Fibroblast of gingiva (primary cell): Measurements from ENCODE around the gene CADM4.
"Not testable (repeated sequence)": the region's sequence is repeated elsewhere in the genome, so short reads cannot be mapped to it uniquely, and the experiment has no call there.

Experiments
- DNase-seq: peaks from one replicate; pipeline ENCODE4 v3.0.0-alpha.2; 2011; ENCODE audit warnings: low read depth

The CADM4 gene

DNA sequence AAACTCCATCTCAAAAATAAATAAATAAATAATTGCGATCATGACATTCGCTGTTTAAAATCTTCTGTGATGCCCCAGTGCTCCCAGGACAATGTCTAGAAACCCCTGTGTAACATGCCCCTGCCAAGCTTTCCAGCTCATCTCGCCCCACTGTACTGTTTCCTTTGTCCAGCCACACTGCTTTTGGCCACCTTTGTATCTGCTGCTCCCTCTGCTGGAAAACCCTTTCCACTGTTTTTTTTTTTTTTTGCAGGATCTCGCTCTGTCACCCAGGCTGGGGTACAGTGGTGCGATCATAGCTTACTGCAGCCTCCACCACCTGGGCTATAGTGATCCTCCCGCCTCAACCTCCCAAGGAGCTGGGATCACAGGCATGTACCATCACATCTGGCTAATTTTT lies 22.8 kb upstream of the CADM4 start:
- DNase-seq = no peak

DNA sequence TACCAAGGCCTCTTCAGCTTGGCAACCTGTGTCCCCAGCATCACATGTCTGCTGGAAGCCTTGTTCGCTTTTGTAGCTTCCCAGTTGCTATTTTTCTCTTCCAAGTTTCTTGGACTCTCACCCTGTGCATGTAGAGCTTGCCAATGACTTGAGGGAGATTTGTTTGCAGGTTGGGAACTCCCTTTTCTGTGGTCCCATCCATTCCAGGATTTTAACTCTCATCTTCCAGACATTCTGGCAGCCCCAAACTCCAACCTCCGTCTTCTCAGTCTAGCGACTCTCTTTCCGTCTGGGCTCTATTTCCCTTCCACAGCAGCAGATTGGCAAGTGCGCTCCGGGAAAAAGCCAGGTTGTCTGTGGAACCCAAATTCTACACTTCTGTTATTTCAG lies 21.3 kb upstream of the CADM4 start:
- DNase-seq = no peak

DNA sequence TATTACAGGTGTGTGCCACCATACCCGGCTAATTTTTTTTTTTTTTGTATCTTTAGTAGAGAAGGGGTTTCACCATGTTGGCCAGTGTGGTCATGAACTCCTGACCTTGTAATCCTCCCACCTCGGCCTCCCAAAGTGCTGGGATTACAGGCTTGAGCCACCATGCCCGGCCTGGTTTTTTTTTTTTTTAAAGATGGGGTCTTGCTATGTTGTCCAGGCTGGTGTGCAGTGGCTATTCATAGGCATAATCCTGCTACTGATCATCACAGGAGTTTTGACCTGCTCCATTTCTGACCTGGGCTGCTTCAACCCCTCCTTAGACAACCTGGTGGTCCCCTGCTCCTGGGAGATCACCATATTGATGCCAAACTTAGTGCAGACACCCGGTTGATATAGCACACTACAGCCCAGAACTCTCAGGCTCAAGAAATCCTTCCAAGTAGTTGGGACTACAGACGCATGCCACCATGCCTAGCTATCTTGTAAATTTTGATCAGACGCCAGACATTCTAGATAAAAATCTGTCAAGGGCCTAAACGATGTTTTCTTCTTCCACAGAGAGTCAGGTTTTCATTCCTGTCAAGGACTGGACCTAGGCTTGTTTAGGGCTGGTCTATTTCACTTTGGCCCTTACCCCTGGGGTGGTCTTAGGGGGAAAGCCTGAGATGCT lies 20.8 kb upstream of the CADM4 start:
- no peak for DNase-seq

DNA sequence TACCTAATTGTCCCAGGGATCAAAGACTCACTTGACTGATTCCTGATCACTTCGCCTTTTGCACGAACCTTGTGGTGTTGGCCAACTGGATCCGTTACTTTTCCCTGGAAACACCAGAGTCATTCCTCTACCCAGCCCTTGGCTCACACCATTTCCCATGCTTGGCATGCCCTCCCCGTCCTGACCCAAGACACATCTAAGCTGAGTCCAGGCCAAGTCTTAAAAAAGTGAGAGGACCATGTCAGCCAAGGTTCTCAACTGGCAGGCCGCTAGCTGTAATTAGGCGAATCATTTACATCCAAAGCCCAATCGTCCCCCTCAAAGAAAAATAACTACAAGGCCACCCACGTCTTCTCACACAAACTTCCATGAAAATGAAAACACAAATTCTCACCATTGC lies 18.8 kb upstream of the CADM4 start:
- DNase-seq = no peak

DNA sequence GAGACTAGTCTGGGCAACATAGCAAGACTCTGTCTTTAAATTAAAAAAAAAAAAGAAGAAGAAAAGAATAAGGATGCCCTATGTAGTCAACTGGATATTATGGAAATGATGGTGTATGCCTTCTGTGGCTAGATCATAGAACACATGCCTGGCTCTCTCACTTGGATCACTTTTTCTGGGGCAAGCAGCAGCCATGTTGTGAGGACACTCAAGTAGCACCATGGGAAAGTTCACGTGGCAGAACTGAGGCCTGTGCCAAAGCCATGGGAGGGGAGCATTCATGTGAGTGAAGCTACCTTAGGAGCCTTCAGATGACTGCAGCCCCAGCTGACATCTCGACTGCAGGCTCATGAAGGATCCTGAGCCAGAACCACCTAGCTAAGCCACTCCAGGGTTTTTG lies 18.4 kb upstream of the CADM4 start:
- DNase-seq = no peak

DNA sequence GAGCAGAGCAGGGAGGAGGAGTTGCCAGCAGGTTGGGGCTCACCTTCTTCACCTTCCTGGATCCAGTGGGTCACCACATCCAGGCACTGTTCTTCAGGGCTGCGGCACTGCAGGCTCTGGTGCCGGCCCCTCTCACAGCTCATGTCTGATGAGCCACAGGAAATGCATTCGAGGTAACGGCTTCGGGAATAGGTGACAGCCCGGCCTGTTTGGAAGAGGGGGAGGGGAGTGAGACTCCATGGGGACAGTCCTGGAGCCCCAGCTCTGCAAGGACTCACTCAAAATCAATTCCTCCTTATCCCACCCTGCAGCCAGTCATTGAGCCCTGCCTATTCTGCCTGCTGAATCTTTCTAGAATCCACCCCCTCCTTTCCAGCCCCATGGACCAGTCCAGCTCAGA lies 16.8 kb upstream of the CADM4 start:
- DNase-seq = no peak

DNA sequence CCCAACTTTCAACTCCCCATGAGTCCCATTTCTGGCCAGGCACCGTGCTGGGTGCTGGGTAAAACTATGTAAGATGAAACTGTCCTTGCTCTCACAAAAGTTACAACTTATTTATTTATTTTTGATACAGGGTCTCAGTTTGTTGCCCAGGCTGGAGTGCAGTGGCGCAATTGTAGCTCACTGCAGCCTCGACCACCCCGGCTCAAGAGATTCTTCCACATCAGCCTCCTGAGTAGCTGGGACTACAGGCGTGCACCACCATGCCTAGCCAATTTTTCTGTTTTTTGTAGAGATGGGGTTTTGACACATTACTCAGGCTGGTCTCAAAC lies 12.9 kb upstream of the CADM4 start:
- no peak for DNase-seq

DNA sequence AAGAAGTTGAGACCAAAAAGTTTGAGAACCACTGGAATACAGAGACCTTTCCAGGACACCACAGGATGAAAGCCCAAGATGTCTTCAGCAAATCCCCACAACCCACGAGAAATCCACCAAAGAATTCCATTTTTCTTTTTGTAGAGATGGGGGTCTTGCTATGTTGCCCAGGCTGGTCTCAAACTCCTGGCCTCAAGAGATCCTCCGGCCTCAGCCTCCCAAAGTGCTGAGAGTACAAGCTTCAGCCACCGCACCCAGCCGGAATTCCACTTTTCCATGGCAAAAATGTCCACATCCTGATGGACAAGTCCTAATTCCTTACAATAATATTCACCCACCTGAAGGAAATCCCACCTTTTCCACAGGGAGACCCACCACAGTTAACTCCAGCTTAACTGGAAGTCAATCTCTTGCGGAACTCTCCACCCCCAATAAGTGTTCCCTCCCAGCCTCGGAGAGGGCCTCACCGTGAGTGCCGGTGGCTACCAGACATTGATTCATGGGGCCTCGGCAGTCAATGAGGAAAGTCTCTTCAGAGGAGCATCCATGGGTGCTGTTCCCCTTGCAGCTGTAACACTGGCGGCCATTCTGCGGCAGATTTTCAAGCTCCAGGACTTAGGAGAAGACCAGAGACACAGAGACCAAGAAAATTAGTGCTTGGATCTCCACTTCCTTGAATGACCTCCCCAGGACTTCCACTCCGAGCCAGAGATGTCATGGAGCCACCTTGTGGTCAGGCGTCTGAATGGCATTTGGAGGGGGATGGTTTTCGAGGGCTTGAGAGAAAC lies 12.3 kb upstream of the CADM4 start:
- DNase-seq = peak; percentile 65

DNA sequence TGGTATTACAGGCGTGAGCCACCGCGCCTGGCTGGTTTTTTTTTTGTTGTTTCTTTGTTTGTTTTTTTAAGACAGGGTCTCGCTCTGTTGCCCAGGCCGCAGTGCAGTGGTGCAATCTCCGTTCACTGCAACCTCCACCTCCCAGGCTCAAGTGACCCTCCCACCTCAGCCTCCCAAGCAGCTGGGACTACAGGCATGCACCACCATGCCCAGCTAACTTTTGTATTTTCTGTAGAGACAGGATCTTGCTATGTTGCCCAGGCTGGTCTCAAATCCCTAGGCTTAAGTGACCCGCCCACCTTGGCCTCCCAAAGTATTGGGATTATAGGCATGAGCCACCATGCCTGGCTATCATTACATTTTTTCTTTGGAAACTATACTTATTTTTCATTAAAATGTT lies 10.6 kb upstream of the CADM4 start:
- DNase-seq = not testable (repeated sequence)

DNA sequence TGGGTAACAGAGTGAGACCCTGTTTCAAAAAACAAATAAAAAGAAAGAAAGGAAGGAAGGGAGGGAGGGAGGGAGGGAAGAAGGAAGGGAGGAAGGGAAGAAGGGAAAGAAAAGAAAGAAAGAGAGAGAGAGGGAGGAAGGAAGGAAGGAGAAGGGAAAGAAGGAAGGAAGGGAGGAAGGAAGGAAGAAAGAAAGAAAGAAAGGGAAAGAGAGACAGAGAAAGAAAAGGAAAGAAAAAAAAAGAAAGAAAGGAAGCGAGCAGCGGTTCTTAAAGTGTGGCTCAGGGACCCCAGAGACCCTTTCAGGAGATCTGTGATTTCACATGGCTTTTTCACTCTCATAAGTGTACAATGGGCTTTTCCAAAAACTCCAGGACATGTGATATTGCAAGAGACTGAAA lies 9.9 kb upstream of the CADM4 start:
- DNase-seq = no peak

DNA sequence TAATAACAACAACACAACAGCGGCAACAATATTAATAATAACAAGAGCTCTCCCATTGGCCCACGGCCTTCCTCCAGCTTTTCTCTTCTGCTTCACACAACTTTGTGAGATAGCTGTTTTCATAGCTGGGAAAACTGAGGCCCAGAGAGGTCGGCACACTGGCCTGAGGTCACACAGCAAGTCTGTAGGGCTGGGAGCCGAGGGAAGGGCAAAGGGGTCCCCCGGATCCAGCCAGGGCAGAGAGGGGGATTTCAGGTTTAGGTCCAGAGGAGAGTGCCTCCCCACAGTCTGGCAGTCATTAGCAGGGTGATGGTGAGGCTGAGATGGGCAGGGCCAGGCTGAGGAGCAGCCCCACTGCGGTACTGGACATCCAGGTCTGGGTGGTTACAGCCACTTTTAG lies 9.0 kb upstream of the CADM4 start:
- no peak for DNase-seq

DNA sequence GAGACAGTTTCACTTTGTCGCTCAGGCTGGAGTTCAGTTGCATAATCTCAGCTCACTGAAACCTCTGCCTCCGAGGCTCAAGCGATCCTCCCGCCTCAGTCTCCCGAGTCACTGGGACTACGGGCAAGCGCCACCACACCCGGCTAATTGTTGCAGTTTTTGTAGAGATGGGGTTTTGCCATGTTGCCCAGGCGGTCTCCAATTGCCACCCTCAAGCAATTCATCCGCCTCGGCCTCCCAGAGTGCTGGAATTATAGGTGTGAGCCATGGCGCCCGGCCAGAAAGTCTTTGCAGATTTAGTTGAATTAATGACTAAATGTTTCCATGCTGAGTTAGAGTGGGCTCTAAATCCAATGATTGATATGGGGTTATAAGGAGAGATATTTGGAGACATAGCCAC lies 4.5 kb upstream of the CADM4 start:
- no peak for DNase-seq

DNA sequence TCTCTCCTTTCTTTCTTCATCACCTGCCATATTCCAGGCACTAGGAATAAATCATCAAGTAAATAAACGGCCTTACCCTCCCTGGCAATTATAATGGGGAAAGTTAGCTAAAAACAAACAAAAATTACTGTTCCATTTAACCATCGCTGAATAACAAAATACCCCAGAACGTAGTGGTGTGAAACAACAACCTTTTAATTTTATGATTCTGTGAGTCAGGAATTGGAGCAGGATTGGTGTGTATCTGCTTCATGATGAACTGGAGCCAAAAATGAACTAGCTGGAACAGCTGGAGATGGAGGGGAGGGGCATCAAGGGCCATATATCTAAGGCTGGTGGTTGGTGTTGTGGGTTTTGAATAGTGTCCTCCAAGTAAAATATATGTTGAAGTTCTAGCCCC lies 3.7 kb upstream of the CADM4 start:
- no peak for DNase-seq

DNA sequence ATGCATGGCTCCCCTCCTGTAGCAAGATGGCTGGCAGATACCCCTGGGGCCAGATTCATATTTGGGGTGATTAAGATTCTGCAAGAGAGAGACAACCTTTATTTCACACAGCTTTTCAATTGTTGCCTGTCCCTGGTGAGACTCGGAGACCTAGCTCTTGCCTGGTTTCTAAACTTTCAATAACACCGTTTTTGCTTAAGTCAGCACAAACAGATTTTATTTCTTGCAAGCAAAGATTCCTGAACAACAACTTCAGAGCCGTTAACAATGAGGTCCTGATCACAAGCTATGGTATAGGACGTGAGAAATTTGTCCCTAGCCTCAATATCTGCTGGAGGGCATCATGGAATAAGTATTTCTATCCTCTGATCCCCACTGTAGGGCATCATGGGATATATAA lies 2.9 kb upstream of the CADM4 start:
- no peak for DNase-seq

DNA sequence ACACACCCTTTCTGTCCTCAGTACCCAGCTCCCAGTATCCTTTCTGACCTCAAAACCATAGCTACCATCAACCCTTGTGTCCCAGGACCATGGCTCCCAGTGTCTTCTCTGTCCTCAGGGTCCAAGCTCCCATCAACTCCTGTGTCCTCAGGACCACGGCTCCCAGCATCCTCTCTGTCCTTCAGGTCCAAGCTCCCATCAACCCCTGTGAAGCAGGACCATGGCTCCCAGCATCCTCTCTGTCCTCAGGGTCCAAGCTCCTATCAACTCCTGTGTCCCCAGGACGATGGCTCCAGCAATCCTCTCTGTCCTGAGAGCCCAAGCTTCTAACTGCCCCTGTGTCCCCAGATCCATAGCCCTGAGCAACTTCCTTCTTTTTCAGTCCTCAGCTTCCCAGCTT lies 1.7 kb upstream of the CADM4 start:
- no peak for DNase-seq

DNA sequence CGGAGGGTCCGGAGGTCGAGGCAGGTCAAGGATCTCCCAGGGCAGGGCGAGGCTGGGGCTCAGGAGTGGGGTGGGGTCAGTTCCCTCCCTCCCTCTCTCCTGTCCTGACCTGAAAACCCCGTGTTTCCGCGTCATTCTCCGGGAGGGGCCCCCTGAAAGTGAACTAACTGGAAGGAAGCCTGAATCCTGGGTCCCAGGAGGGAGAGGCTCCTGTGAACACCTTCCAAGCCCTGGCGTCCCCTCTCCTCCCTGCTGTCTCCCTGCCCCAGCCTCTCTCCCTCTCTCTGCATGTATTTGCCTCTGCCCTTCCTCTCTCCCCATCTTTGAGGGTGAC lies 741 bp upstream of the CADM4 start:
- no peak for DNase-seq

DNA sequence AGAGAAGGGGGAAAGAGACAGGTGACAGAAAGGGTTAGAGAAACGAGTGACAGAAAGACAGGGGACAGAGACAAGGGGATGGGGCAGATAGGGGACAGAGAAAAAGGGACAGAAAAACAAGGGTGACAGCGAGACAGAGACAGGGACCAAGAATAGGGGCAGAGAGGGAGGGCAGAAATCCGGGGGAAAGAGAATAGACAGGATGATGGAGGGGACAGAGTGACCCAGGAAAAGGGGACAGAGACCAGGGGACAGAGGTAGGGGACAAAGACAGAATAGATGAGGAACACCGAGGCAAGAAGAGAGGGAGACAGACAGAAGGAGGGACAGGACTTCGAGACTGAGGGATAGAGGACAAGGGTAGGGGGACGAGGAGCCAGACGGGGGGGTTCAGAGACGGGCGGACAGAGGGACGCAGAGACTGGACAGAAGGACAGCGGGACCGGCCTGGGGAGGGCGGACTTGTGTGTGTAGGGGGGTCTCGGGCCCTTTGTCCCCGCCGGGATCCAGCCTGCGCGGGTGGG lies 593 bp downstream of the CADM4 start:
- no peak for DNase-seq

DNA sequence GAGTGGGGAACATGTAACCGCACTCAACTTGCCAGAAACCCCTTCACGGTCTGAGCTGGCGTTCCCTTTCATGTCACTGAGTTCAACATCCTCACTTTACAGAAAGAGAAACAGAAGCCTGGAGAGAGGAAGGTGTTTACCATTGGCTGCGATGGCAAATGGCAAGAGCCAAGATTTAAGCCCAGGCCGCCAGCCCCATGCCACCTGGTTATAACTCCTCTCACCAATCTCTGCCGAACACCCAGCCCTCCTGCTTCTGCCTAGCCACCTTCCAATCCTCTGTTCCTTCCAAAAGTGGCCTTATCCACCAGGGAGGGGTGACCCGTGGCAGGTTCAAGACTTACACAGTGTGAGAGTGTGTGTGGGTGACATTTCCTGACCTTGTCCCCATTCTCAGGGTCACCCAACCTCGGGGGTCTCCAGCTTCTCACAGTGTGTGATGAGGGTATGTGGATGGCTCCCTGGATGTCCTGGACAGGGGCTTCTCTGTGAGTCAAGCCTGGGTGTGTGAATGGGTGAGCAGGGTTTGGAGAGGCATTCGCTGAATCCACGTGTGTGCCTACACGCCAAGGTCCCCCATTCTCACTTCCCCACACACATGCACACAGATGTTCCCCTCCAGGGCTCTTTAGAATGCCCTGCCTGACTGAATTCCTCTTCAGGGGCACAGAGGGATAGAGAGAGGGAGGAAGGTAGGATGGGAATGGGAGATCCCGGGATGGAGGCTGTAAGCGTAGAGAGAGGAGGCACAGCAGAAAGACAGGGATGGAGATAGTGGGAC lies 1.2 kb downstream of the CADM4 start:
- no peak for DNase-seq

DNA sequence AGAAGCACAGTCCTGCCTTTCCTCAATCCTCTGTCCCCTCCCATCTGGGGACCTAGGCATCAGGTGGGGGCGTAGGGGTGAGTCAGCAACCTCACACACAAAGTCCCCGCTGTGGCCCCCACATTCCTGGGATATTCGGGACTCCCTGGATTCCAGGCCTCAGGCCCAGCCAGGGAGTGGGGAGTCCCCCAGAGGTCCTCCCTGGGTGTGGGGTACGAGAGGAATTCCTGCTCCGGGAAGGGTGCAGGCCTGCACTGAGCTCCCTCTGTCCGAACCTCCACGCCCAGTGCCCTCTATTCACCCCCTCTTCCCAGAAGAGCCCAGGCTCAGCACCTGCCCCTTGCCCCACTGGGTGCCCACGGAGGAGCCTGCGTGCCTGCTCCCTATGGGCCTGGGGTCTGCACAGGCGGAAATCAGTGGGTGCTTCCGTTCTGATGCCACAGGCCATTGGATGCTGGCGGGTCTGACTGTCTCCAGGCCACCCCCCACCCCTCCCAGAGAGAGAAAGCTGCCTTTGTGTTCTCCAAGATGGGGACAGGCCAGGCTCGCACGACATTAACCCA lies 3.4 kb downstream of the CADM4 start:
- no peak for DNase-seq

DNA sequence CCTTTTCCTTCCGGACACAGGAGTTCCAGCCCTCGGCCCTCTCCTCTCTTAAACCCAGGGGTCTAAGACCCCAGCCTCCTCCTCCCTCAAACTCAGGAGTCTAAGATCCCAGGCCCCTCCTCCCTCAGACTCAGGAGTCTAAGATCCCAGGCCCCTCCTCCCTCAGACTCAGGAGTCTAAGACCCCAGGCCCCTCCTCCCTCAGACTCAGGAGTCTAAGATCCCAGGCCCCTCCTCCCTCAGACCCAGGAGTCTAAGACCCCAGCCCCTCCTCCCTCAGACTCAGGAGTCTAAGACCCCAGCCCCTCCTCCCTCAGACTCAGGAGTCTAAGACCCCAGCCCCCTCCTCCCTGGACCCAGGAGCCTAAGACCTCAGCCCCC lies 4.1 kb downstream of the CADM4 start:
- not testable (repeated sequence) for DNase-seq

DNA sequence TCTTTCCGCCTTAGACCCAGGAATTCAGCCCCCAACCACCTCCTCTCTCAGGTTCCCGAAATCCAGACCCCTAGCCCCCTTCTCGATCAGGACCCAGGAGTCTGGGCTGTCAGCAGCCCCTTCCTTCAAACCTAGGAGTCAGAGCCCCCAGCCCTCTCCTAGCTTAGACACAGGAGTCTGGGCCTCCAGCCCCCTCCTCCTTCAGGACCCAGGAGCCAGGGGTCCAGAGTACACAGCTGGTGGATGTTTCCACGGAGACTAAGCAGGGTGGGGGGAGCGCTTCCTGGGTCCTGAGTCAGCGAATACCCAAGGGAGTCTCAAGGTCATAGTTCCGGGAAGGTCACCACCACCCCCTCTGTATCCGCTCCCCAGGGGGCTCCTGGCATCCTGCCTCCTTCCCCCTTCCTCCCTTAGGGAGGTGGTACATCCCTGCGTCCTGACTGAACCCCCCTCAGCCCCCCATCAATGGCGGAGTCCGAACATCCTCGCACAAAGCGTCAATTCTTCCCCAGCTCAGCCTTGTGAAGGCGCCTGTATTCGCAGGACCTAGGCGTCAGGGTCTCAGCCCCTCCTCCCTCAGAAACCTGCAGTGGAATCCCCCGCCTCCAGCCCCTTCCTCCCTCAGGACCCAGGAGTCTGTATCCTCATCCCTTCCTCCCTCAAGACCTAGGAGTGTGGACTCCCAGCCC lies 4.6 kb downstream of the CADM4 start:
- no peak for DNase-seq

DNA sequence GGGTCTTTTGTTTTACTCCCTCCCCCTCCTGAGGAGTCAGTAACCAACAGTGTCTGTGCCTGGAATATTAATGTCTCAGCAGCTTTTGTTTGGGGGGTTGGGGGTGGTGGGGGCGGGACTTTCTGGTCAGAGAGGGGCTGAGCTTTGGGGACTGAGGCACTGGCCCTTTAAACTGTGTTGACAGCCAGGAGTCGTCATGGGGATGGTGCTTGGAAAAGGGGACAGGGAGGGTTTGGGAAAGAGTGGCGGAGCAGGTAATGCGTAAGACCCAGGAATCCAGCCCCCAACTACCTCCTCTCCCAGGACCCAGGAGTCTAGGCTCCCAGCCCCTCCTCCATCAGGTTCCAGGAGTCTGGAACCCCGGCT lies 5.2 kb downstream of the CADM4 start:
- no peak for DNase-seq
